PC-9 (cell line): Measurements from ENCODE around the gene OAS1. TPM values are rescaled to one million over a fixed set of nuclear protein-coding genes. Genes with fewer than 3 reads are reported as not detected.

Experiments
- BruUV-seq: library from RNA; stranded (reverse); fragments of 400-500 nt; replicated peaks from 2 replicates; lab custom pipeline; 2021; lab: Mats Ljungman, UMichigan
- CTCF ChIA-PET: fragments of 300-600 bp; sonication (Branson Sonifier 250); formaldehyde crosslinking; loops from one replicate; lab custom pipeline; 2022; ENCODE audit warnings: antibody characterized with exemption; lab: Charles Lee
- POLR2A ChIA-PET: fragments of 300-600 bp; sonication (Branson Sonifier 250); formaldehyde crosslinking; loops from one replicate; lab custom pipeline; 2022; ENCODE audit warnings: antibody characterized with exemption; ENCODE audit not compliant: unreplicated experiment; lab: Charles Lee
- DNase-seq, 2 experiments: peaks; one replicate each; pipeline versions ENCODE4 v3.0.0 to v3.0.0-alpha.2; 2015 to 2022; ENCODE audit warnings: mixed read lengths in 1 of 2
- H2AFZ ChIP-seq: fragments of 200-600 bp; sonication (generic); 2 replicates; pipeline ENCODE4 v1.8.1; 2017; ENCODE audit warnings: antibody characterized with exemption
- H3F3A ChIP-seq: fragments of 200-600 bp; sonication (generic); 2 replicates; pipeline ENCODE4 v1.8.1; 2017; ENCODE audit warnings: antibody characterized with exemption, mild to moderate bottlenecking, low read depth; ENCODE audit not compliant: insufficient read depth
- H3K27ac ChIP-seq: fragments of 200-600 bp; sonication (generic); 2 replicates; pipeline ENCODE4 v1.6.1; 2016; ENCODE audit warnings: mixed run types
- H3K27me3 ChIP-seq: fragments of 200-600 bp; sonication (generic); 2 replicates; pipeline ENCODE4 v1.6.1; 2016; ENCODE audit warnings: low read depth, mixed run types; ENCODE audit not compliant: insufficient read depth
- H3K36me3 ChIP-seq: fragments of 200-600 bp; sonication (generic); 2 replicates; pipeline ENCODE4 v1.6.1; 2016; ENCODE audit warnings: low read depth, mixed run types
- H3K4me1 ChIP-seq: fragments of 200-600 bp; sonication (generic); replicated peaks from 2 replicates; pipeline ENCODE4 v1.6.1; 2016; ENCODE audit warnings: mixed run types; ENCODE audit not compliant: insufficient read depth
- H3K4me2 ChIP-seq: fragments of 200-600 bp; sonication (generic); 2 replicates; pipeline ENCODE4 v1.6.1; 2017; ENCODE audit warnings: mixed run types
- H3K4me3 ChIP-seq: fragments of 200-600 bp; sonication (generic); 2 replicates; pipeline ENCODE4 v1.6.1; 2016; ENCODE audit warnings: mixed run types
- H3K79me2 ChIP-seq: fragments of 200-600 bp; sonication (generic); 2 replicates; pipeline ENCODE4 v1.6.1; 2017; ENCODE audit warnings: low read depth, mixed run types
- H3K9me2 ChIP-seq: fragments of 200-600 bp; sonication (generic); 2 replicates; pipeline ENCODE4 v1.8.1; 2017; ENCODE audit warnings: mild to moderate bottlenecking; ENCODE audit not compliant: insufficient read depth
- H3K9me3 ChIP-seq: fragments of 200-600 bp; sonication (generic); 2 replicates; pipeline ENCODE4 v1.8.1; 2016; ENCODE audit warnings: low read depth; ENCODE audit not compliant: insufficient read depth
- H4K20me1 ChIP-seq: fragments of 200-600 bp; sonication (generic); 2 replicates; pipeline ENCODE4 v1.8.1; 2017; ENCODE audit not compliant: insufficient read depth
- CTCF ChIP-seq: fragments of 200-600 bp; sonication (generic); conservative IDR thresholded peaks from 2 replicates; pipeline ENCODE4 v1.6.1; 2017; ENCODE audit warnings: mixed run types, antibody characterized with exemption, mild to moderate bottlenecking, moderate library complexity
- EZH2 ChIP-seq: fragments of 200-600 bp; sonication (generic); IDR thresholded peaks from 2 replicates; pipeline ENCODE4 v1.8.0; 2017; ENCODE audit warnings: antibody characterized with exemption, low read depth
- intact Hi-C: fragments of 100-400 bp; cut with micrococcal nuclease; formaldehyde crosslinking; loops from one replicate; pipeline ENCODE4 v1.10.0; 2022; ENCODE audit not compliant: unreplicated experiment
- total RNA-seq: library from RNA; stranded (reverse); gene quantifications from 2 replicates; pipeline ENCODE4 v1.2.3, GENCODE V29; 2021

Gene OAS1
- total RNA-seq, 1 experiment from 2014 or later, result 18.8 TPM

GRCh38 chr12:112963227-112963861, 56.6 kb downstream of the OAS1 start:
- Histone ChIP-seq H3K4me3 (no peak overlapping the region), H3K36me3 (no peaks in the 10 kb centered on the region), H2AFZ (no peak overlapping the region), H3K4me1 (no peaks in the 10 kb centered on the region), H3K4me2 (no peak overlapping the region), H3K9me3 (no peaks in the 10 kb centered on the region), H3K9me2 (no peaks in the 10 kb centered on the region), H3K27ac (no peak overlapping the region), H3K27me3 (no peaks in the 10 kb centered on the region), H3K79me2 (no peaks in the 10 kb centered on the region), H4K20me1 (no peaks in the 10 kb centered on the region), H3F3A (no peaks in the 10 kb centered on the region)
- no TSS peak for BruUV-seq
- POLR2A ChIA-PET, result no interaction called here
- TF ChIP-seq CTCF (no peak), EZH2 (no peak)
- DNase-seq, result no peak
- CTCF ChIA-PET, result no interaction called here
- intact Hi-C loops, result no loop called here

- Histone ChIP-seq H3K4me3 (no peak overlapping the region), H3K27ac (no peak overlapping the region), H4K20me1 (no peaks in the 10 kb centered on the region), H3K4me1 (no peaks in the 10 kb centered on the region), H3K4me2 (no peak overlapping the region), H2AFZ (no peak overlapping the region), H3K36me3 (no peaks in the 10 kb centered on the region), H3K9me2 (no peaks in the 10 kb centered on the region), H3K27me3 (no peaks in the 10 kb centered on the region), H3K79me2 (no peaks in the 10 kb centered on the region), H3F3A (no peaks in the 10 kb centered on the region), H3K9me3 (no peaks in the 10 kb centered on the region)
- ChIA-PET POLR2A (no interaction called here), CTCF (no interaction called here)
- BruUV-seq, result no TSS peak
- intact Hi-C loops, result no loop called here
- TF ChIP-seq CTCF (no peak), EZH2 (no peak)
- DNase-seq, result no peak
These were observed 57.4 kb downstream of the OAS1 start for GRCh38 chr12:112964067-112964670.

GRCh38 chr12:112964915-112965314, 58.2 kb downstream of the OAS1 start:
- no peaks in the 10 kb centered on the region for H3K27me3 ChIP-seq
- CTCF ChIA-PET, result no interaction called here

More at GRCh38 chr12:112964915-112965314, 58.2 kb downstream of the OAS1 start:
- Histone ChIP-seq H3K9me3 (no peaks in the 10 kb centered on the region), H3K4me1 (no peaks in the 10 kb centered on the region), H4K20me1 (no peaks in the 10 kb centered on the region), H3K9me2 (no peaks in the 10 kb centered on the region), H3K79me2 (no peaks in the 10 kb centered on the region), H3K36me3 (no peaks in the 10 kb centered on the region), H3F3A (no peaks in the 10 kb centered on the region), H3K27ac (no peak overlapping the region), H2AFZ (no peak overlapping the region), H3K4me2 (no peak overlapping the region), H3K4me3 (no peak overlapping the region)
- no peak for DNase-seq
- intact Hi-C loops, result no loop called here
- TF ChIP-seq CTCF (no peak), EZH2 (no peak)
- POLR2A ChIA-PET, result no interaction called here
- no TSS peak for BruUV-seq
